CD4-positive, CD25-positive, alpha-beta regulatory T cell (primary cell): ENCODE measurements around the gene AAK1. TPM values are rescaled to one million over a fixed set of nuclear protein-coding genes. Genes with fewer than 3 reads are reported as not detected.

Source experiments
- ATAC-seq, 2 donors: fragments of 150-1000 bp; cut with Tn5 transposase; one replicate each; pipeline ENCODE4 v1.10.0; 2021; ENCODE audit warnings: low read depth in 2 of 2, moderate number of reproducible peaks in 2 of 2, moderate library complexity in 1 of 2
- DNase-seq, 3 donors: peaks; one replicate each; pipeline versions ENCODE4 v3.0.0 to v3.0.0-alpha.2; 2012 to 2022; ENCODE audit warnings: mixed read lengths in 1 of 3
- H3K27ac ChIP-seq: one replicate; pipeline ENCODE4 v1.7.0; 2013; ENCODE audit warnings: mild to moderate bottlenecking, low read length; ENCODE audit not compliant: insufficient read depth, poor library complexity, severe bottlenecking
- H3K27me3 ChIP-seq: one replicate; pipeline ENCODE4 v1.7.0; 2013; ENCODE audit warnings: low read length; ENCODE audit not compliant: control insufficient read depth, insufficient read depth
- H3K36me3 ChIP-seq: one replicate; pipeline ENCODE4 v1.7.0; 2013; ENCODE audit warnings: mild to moderate bottlenecking, low read length, moderate library complexity; ENCODE audit not compliant: control insufficient read depth, insufficient read depth
- H3K4me1 ChIP-seq: 2 replicates; pipeline ENCODE4 v1.7.0; 2013; ENCODE audit warnings: mild to moderate bottlenecking, low read length; ENCODE audit not compliant: insufficient read depth, control insufficient read depth, poor library complexity, severe bottlenecking
- H3K4me3 ChIP-seq: one replicate; pipeline ENCODE4 v1.7.0; 2013; ENCODE audit warnings: low read depth, mild to moderate bottlenecking, low read length, moderate library complexity
- H3K9me3 ChIP-seq, 2 experiments: 1 replicate in 1 of 2; 2 replicates in 1 of 2; pipeline ENCODE4 v1.7.0; 2013; ENCODE audit warnings: low read length in 2 of 2, mild to moderate bottlenecking in 1 of 2, moderate library complexity in 1 of 2; ENCODE audit not compliant: control insufficient read depth in 2 of 2
- H3K27ac Mint-ChIP-seq, 3 donors: one replicate each; pipeline ENCODE4 v1.8.0; 2020 to 2022; ENCODE audit warnings: mild to moderate bottlenecking in 3 of 3, mixed read lengths in 3 of 3, moderate library complexity in 2 of 3
- H3K27me3 Mint-ChIP-seq: one replicate; pipeline ENCODE4 v1.8.0; 2022; ENCODE audit warnings: mild to moderate bottlenecking, mixed read lengths
- H3K36me3 Mint-ChIP-seq: one replicate; pipeline ENCODE4 v1.8.0; 2020; ENCODE audit warnings: mixed read lengths
- H3K4me1 Mint-ChIP-seq, 4 donors: one replicate each; pipeline ENCODE4 v1.8.0; 2020 to 2022; ENCODE audit warnings: mixed read lengths in 4 of 4, mild to moderate bottlenecking in 1 of 4
- H3K4me3 Mint-ChIP-seq, 4 donors: one replicate each; pipeline ENCODE4 v1.8.0; 2020 to 2022; ENCODE audit warnings: mild to moderate bottlenecking in 4 of 4, mixed read lengths in 4 of 4, moderate library complexity in 3 of 4
- H3K9me3 Mint-ChIP-seq, 7 donors: one replicate each; pipeline ENCODE4 v1.8.0; 2020 to 2022; ENCODE audit warnings: mixed read lengths in 7 of 7, mild to moderate bottlenecking in 3 of 7, moderate library complexity in 2 of 7
- polyA plus RNA-seq, 4 donors: library from polyadenylated mRNA; unstranded; fragments of 300-500 nt; fragmentation: Illumina TruSeq; gene quantifications; one replicate each; pipeline ENCODE4 v1.2.3, GENCODE V29; 2021
- total RNA-seq: library from RNA; stranded (reverse); gene quantifications from one replicate; pipeline ENCODE4 v1.2.3, GENCODE V29; 2022

The AAK1 gene
- total and polyA plus RNA-seq, 5 donors from 2014 or later, result 70.7 to 258 (median 73.7) TPM

- Mint-ChIP-seq H3K4me1 (peaks cover 49 to 71% (median 62%) of the 10 kb centered on the region in 4 donors), H3K27me3 (no peaks in the 10 kb centered on the region), H3K4me3 (peak overlapping the region; percentile 97 to 99 (median 97)), H3K9me3 (no peaks in the 10 kb centered on the region), H3K36me3 (peaks cover 30% of the 10 kb centered on the region), H3K27ac (peak overlapping the region; percentile 96 to 97 (median 97))
- DNase-seq, result peak; percentile 23 to 67 (median 52)
- peak in 1 of 2 donors; percentile 13 for ATAC-seq
- H3K36me3 ChIP-seq, result peaks cover 12% of the 10 kb centered on the region
- H3K27ac ChIP-seq, result peak overlapping the region; percentile 87
- H3K9me3 ChIP-seq, result no peaks in the 10 kb centered on the region
- peak overlapping the region; percentile 98 for H3K4me3 ChIP-seq
- H3K4me1 ChIP-seq, result peaks cover 82% of the 10 kb centered on the region
- H3K27me3 ChIP-seq, result no peaks in the 10 kb centered on the region
Observed at GRCh38 chr2:69642709-69643601, 584 bp downstream of the AAK1 start.

- H3K36me3 ChIP-seq, result peaks cover 20% of the 10 kb centered on the region
- no peaks in the 10 kb centered on the region for H3K9me3 ChIP-seq
- Mint-ChIP-seq H3K36me3 (peaks cover 35% of the 10 kb centered on the region), H3K9me3 (no peaks in the 10 kb centered on the region), H3K27me3 (no peaks in the 10 kb centered on the region), H3K27ac (peak overlapping the region; percentile 96 to 97 (median 97)), H3K4me1 (peaks cover 53 to 76% (median 67%) of the 10 kb centered on the region in 4 donors), H3K4me3 (peak overlapping the region; percentile 97 to 99 (median 97))
- H3K27me3 ChIP-seq, result no peaks in the 10 kb centered on the region
- peak in 1 of 3 donors; percentile 61 for DNase-seq
- H3K27ac ChIP-seq, result peak overlapping the region; percentile 87
- ATAC-seq, result no peak
- H3K4me1 ChIP-seq, result peaks cover 83% of the 10 kb centered on the region
- peak overlapping the region; percentile 98 for H3K4me3 ChIP-seq
Observed at GRCh38 chr2:69641887-69642708, 1.4 kb downstream of the AAK1 start.

GRCh38 chr2:69641471-69641870, 2.1 kb downstream of the AAK1 start:
- Histone ChIP-seq H3K27me3 (no peaks in the 10 kb centered on the region), H3K36me3 (peaks cover 23% of the 10 kb centered on the region), H3K27ac (peak overlapping the region; percentile 87), H3K4me3 (peak overlapping the region; percentile 98), H3K9me3 (no peaks in the 10 kb centered on the region), H3K4me1 (peaks cover 83% of the 10 kb centered on the region)
- no peaks in the 10 kb centered on the region for H3K9me3 Mint-ChIP-seq
- no peaks in the 10 kb centered on the region for H3K27me3 Mint-ChIP-seq
- H3K4me3 Mint-ChIP-seq, result peak overlapping the region; percentile 97 to 99 (median 97)
- peaks cover 38% of the 10 kb centered on the region for H3K36me3 Mint-ChIP-seq
- peaks cover 52 to 74% (median 64%) of the 10 kb centered on the region in 4 donors for H3K4me1 Mint-ChIP-seq
- ATAC-seq (no peak), DNase-seq (no peak)
- H3K27ac Mint-ChIP-seq, result peak overlapping the region; percentile 96 to 97 (median 97)

- Histone ChIP-seq H3K4me3 (peak overlapping the region; percentile 98), H3K27ac (no peak overlapping the region), H3K4me1 (peaks cover 73% of the 10 kb centered on the region), H3K36me3 (peaks cover 28% of the 10 kb centered on the region), H3K27me3 (no peaks in the 10 kb centered on the region), H3K9me3 (no peaks in the 10 kb centered on the region)
- H3K4me3 Mint-ChIP-seq, result peak overlapping the region; percentile 97 to 99 (median 97)
- peaks cover 44% of the 10 kb centered on the region for H3K36me3 Mint-ChIP-seq
- DNase-seq (no peak), ATAC-seq (no peak)
- peak overlapping the region; percentile 59 to 83 (median 74) for H3K27ac Mint-ChIP-seq
- H3K27me3 Mint-ChIP-seq, result no peaks in the 10 kb centered on the region
- peaks cover 47 to 69% (median 59%) of the 10 kb centered on the region in 4 donors for H3K4me1 Mint-ChIP-seq
- H3K9me3 Mint-ChIP-seq, result no peaks in the 10 kb centered on the region
Observed at GRCh38 chr2:69639266-69639665, 4.3 kb downstream of the AAK1 start.

GRCh38 chr2:69638630-69639029, 4.9 kb downstream of the AAK1 start:
- Histone ChIP-seq H3K4me3 (peak overlapping the region; percentile 98), H3K36me3 (peaks cover 29% of the 10 kb centered on the region), H3K27ac (peak overlapping the region; percentile 38), H3K27me3 (no peaks in the 10 kb centered on the region), H3K4me1 (peaks cover 69% of the 10 kb centered on the region), H3K9me3 (no peaks in the 10 kb centered on the region)
- Mint-ChIP-seq H3K27me3 (no peaks in the 10 kb centered on the region), H3K27ac (peak overlapping the region; percentile 74 to 78 (median 76)), H3K36me3 (peaks cover 44% of the 10 kb centered on the region), H3K9me3 (no peaks in the 10 kb centered on the region), H3K4me3 (peak overlapping the region; percentile 97 to 99 (median 97)), H3K4me1 (peaks cover 49 to 75% (median 63%) of the 10 kb centered on the region in 4 donors)
- DNase-seq (no peak), ATAC-seq (no peak)

GRCh38 chr2:69637923-69638322, 5.6 kb downstream of the AAK1 start:
- peaks cover 69% of the 10 kb centered on the region for H3K4me1 ChIP-seq

GRCh38 chr2:69636395-69636794, 7.1 kb downstream of the AAK1 start:
- H3K4me3 ChIP-seq, result peak overlapping the region; percentile 45
- Mint-ChIP-seq H3K36me3 (peaks cover 46% of the 10 kb centered on the region), H3K4me3 (peak overlapping the region in 2 of 4 donors; percentile 97), H3K4me1 (peaks cover 49 to 90% (median 67%) of the 10 kb centered on the region in 4 donors), H3K27ac (no peak overlapping the region), H3K9me3 (no peaks in the 10 kb centered on the region), H3K27me3 (no peaks in the 10 kb centered on the region)
- H3K36me3 ChIP-seq, result peaks cover 33% of the 10 kb centered on the region
- no peak overlapping the region for H3K27ac ChIP-seq
- ATAC-seq (no peak), DNase-seq (no peak)
- H3K27me3 ChIP-seq, result no peaks in the 10 kb centered on the region
- no peaks in the 10 kb centered on the region for H3K9me3 ChIP-seq
- peaks cover 71% of the 10 kb centered on the region for H3K4me1 ChIP-seq

More at GRCh38 chr2:69637923-69638322, 5.6 kb downstream of the AAK1 start:
- peaks cover 49 to 80% (median 66%) of the 10 kb centered on the region in 4 donors for H3K4me1 Mint-ChIP-seq
- Histone ChIP-seq H3K27me3 (no peaks in the 10 kb centered on the region), H3K36me3 (peaks cover 29% of the 10 kb centered on the region), H3K9me3 (no peaks in the 10 kb centered on the region), H3K27ac (no peak overlapping the region), H3K4me3 (peak overlapping the region; percentile 98)
- DNase-seq (no peak), ATAC-seq (no peak)
- H3K27me3 Mint-ChIP-seq, result no peaks in the 10 kb centered on the region
- H3K4me3 Mint-ChIP-seq, result peak overlapping the region; percentile 97 to 99 (median 97)
- H3K36me3 Mint-ChIP-seq, result peaks cover 44% of the 10 kb centered on the region
- H3K9me3 Mint-ChIP-seq, result no peaks in the 10 kb centered on the region
- H3K27ac Mint-ChIP-seq, result peak overlapping the region; percentile 74 to 78 (median 76)
